IPS-NIHi11 (cell line): Measurements from ENCODE around the gene MED4.
"Not testable (repeated sequence)": the region's sequence is repeated elsewhere in the genome, so short reads cannot be mapped to it uniquely, and the experiment has no call there.

ENCODE experiments used
- DNase-seq: peaks from one replicate; pipeline ENCODE4 v3.0.0; 2012; ENCODE audit warnings: mixed read lengths, low spot score

MED4 gene

DNA sequence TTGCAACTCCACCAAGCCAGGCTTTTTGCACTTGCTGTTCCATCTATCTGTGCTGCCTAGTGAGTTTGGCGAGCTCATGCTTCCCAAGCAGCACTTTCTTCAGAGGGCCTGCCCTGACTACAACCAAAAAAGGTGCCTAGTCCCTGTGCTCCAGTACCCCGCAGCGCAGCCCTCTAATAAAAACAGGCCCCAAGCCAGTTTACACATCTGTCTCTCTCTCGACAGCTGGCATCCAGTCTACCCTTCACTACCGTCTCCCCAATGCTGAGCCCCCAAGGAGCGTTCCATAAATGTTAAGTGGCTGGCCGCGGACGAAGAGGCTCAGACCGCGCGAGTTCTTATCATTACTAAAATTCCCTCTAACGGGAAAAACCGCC lies 512 bp downstream of the MED4 start:
- peak; percentile 14 for DNase-seq

DNA sequence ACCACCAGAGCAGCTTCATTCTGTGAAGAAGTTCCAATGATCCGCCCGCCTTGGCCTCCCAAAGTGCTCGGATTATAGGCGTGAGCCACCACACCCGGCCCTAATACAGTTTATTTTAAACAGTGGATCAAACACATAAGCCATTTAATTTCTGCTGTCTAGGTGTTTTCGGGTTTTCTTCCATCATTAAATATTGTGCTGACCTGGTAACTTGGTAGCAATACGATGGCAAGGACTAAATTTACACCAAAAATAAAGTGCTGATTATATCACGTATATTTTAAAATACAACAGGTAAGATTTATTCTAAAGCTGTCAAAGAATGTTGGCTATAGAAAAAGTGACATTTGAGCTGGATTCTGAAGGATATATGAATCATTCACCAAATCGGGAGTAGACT lies 1.3 kb downstream of the MED4 start:
- no peak for DNase-seq

GRCh38 chr13:48086272-48086671 lies 8.6 kb downstream of the MED4 start:
- no peak for DNase-seq

GRCh38 chr13:48081739-48082138 lies 13.2 kb downstream of the MED4 start:
- no peak for DNase-seq

DNA sequence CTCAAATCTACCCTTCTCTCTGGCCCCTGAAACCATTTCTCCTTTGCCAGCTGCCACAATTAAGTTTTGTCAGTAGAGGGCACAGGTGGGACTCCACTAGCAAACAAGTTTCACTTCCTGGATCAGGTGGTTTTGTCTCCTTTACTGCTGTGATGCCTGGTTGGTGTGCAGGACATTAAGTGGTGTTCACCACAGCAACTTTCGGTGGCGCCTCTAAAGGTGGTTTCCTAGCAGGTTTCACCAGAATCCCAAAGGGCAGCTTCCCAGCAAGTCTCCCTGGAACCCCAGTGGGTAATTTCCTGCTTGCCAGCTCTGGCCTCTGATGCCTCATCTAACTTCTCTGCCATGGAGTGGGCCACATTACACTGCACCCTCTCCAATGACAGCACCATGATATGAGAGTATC lies 16.6 kb downstream of the MED4 start:
- DNase-seq, result peak; percentile 18

GRCh38 chr13:48074006-48074405 lies 20.9 kb downstream of the MED4 start:
- DNase-seq, result no peak

DNA sequence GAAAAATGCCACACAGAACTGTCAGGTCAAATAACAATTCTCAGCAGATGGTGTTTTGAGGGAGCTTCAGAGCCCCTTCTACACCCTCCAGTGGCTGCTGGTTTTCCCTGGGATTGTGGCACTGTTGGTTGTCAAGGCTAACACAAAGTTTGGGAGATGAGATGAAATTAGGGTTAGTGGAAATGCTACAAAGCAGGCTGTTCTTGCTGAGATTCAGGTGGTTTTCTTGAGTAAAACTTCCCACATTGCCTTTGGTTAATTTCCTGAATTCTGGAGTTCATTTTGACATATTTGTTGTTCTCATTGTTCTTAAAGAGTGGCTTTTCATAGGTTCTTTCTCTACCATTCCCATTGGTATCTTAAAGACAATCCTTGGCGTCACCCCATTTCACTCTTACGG lies 22.1 kb downstream of the MED4 start:
- no peak for DNase-seq

GRCh38 chr13:48072304-48072703 lies 22.6 kb downstream of the MED4 start:
- DNase-seq, result no peak

- no peak for DNase-seq
These were observed 24.0 kb downstream of the MED4 start for GRCh38 chr13:48070942-48071341.

DNA sequence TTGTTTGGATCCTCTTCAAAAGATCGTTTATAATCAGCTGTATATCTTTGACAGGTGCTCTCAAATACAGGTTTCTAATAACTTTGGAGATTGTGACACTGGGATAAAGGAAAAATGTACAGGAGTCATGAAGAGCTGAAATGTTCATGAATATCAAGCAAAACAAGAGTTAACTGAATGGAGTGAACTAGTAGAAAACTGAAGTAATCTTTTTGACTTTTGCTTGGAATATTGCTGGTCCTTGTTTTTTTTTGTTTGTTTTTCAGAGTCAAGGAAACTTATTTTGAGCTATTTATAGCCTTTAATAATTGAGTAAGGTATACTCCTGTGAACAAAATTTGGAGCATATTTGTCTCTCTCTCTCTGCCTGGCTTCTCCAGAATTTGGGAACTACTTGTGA lies 25.3 kb downstream of the MED4 start:
- no peak for DNase-seq

- no peak for DNase-seq
These were observed 26.0 kb downstream of the MED4 start for GRCh38 chr13:48068952-48069351.

GRCh38 chr13:48068036-48068435 lies 26.9 kb downstream of the MED4 start:
- DNase-seq, result no peak

DNA sequence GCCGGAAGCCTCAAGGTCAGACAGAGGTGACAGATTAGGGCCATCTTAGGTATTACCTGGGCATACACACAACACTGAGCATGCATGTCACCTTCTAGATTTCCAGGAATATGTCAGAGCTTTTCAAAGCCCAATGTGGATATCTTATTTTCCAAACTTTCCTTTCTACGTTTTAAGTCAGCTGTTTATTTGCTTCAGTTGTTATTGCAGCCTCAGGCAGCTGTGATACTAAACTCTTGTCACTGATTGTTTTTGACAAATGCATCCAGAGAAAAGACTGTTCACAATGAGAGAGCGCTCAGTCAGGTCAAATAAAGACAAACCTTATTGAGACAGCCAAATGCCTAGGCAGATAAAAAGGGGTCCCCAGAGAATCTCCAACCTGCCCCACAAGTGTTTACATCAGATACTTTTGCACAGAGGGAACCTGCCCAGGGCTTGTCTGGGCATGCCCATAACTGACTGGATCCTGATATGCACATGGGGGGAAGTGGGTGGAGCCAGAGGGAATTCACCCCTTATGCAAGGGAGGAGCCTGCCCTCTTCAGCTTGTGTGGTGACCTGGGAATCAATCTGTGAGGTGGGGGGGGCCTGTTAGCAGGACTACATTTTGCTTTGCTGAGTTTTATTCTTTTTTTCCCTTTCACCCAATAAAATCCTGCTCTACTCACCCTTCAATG lies 28.5 kb downstream of the MED4 start:
- DNase-seq, result no peak

GRCh38 chr13:48059951-48060350 lies 35.0 kb downstream of the MED4 start:
- not testable (repeated sequence) for DNase-seq

DNA sequence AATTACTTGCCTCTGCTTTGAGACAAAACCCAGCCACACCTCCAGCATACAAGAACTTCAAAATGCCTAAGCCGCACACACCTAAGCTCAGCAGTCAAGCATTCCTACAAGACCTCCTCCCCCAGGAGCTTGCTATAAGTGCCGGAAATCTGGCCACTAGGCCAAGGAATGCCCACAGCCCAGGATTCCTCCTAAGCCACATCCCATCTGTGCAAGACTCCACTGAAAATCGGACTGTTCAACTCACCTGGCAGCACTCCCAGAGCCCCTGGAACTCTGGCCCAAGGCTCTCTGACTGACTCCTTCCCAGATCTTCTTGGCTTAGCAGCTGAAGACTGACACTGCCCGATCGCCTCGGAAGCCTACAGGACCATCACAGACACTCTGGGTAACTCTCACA lies 36.4 kb downstream of the MED4 start:
- not testable (repeated sequence) for DNase-seq

GRCh38 chr13:48055712-48056111 lies 39.2 kb downstream of the MED4 start:
- DNase-seq, result no peak

DNA sequence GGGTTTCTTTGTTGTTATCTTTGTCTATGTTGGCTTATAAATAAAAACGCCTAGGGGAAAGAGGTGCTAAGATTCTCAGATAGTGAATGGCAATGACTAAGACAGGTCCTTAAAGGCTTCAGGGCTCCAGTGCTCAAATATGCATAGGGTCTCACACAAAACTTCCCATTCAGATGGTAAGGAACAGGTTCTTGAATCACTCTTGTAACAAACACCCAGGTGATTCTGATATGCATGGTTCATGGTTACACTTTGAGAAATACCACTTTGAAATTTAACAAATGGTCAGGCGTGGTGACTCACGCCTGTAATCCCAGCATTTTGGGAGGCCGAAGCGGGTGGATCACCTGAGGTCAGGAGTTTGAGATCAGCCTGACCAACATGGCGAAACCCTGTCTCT lies 40.3 kb downstream of the MED4 start:
- DNase-seq, result no peak

GRCh38 chr13:48050550-48050949 lies 44.4 kb downstream of the MED4 start:
- no peak for DNase-seq

GRCh38 chr13:48043789-48044503 lies 51.0 kb downstream of the MED4 start:
- DNase-seq, result no peak

DNA sequence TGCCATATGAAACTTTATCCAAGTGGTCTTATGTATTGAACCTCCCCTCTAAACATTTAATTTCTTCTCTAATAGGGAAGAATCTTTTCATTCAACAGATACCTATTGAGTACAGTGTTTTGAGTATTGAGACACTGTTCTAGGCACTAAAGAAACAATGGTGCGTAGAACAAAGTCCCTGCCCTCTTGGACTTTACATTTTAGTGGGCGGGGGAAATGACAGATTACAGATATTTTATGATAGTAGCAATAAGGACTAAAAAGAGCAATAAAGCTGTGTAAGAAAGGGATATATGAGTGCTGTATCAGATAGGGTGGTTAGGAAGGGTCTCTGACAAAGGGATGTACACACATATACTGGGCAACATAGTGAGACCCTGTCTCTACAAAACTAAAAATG lies 52.0 kb downstream of the MED4 start:
- DNase-seq, result no peak

DNA sequence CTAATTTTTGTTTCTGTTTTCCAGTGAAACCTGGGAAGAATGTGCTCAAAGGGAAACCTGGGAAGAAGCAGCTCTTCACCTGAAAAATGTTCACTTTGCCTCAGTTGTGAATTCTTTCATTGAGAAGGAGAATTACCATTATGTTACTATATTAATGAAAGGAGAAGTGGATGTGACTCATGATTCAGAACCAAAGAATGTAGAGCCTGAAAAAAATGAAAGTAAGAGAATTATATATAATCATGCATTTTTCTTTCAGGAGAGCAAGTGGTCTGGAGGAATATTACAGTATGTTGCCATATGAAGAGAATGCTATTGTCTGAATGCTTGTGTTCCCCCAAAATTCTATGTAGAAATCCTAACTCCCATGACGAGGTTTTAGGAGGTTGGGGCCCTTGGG lies 54.0 kb downstream of the MED4 start:
- DNase-seq, result no peak

DNA sequence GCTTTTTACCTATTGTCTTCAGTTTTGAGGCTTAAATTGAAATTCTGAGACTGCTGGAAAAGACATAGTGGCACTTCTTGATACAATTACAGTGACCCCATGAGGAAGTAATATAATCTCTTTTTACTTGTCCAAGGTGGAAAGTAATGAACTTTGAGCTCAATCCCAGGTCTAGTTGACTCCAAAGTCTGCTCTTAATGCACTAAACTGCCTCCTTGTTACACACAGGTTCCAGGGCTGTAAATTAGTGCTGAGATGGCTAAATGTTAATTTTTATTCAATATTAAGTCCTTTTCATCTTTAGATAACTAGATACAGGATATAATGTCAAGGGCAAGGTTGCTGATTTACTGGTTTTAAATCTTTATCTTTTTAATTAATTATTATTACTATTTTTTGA lies 54.9 kb downstream of the MED4 start:
- DNase-seq, result no peak

DNA sequence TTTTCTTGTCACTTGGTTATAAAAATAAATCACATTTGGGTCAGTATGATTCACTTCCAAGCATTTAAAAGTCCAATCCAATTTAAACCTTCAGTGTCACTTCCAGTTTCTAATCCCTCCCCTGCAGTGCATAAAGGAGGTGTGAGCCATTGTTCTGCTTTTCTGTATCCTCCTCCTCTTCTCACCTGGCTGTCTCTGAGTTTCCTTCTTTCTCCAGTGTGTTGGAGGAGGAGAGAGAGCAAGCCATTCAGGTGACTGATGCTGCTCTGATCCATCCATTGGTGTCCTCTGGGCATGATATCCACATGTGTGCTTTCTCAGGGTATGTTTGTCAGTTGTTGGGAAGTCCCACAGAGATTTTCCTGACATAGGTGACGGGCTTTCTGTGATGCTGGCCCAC lies 56.1 kb downstream of the MED4 start:
- no peak for DNase-seq
